Upper lobe of left lung (tissue), 4 donors: ENCODE results near the gene MBP.

ENCODE experiments used
- CTCF ChIP-seq, 6 experiments: fragments of 450-650 bp in 4 of 6; fragments of 200-600 bp in 2 of 6; sonication (generic) in 2 of 6; IDR thresholded peaks; one replicate each; pipeline ENCODE4 v1.5.1; 2016 to 2019; ENCODE audit warnings: antibody characterized with exemption in 6 of 6
- POLR2A ChIP-seq, 4 donors: fragments of 450-650 bp; IDR thresholded peaks; one replicate each; pipeline ENCODE4 v1.5.1; 2016 to 2017; ENCODE audit warnings: antibody characterized with exemption in 4 of 4, mild to moderate bottlenecking in 2 of 4

- TF ChIP-seq POLR2A (IDR thresholded peaks at IDR 0.05) (no peak), CTCF (IDR thresholded peaks at IDR 0.05) (no peak)
These were observed 93.1 kb downstream of the MBP start for GRCh38 chr18:77039196-77040130.
